Measurements from ENCODE around the gene SULF2. TPM values are rescaled to one million over a fixed set of nuclear protein-coding genes. Genes with fewer than 3 reads are reported as not detected.

The SULF2 gene
- total RNA-seq, 1 experiment from 2014 or later = 13.0 TPM

DNA sequence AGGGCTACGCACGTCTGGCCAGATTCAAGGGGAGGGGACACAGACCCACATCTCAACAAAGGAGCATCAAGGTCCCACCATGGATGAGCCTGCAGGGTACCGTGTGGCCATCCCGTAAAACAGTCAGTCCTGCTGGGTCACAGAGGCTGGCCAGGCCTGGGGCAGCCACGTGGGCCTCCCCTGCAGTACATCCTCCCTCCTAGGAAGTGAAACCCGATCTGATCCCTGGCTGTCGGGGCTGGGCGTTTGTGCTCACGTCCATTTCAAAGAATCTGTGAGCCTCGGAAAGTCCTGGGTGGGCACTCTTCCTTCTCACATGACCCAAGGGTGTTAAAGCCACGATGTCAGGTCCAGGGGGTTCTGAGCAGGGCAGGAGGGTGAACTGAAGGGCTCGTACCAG lies 14.3 kb downstream of the SULF2 start (continued):
- TF ChIP-seq, protein P1, sequence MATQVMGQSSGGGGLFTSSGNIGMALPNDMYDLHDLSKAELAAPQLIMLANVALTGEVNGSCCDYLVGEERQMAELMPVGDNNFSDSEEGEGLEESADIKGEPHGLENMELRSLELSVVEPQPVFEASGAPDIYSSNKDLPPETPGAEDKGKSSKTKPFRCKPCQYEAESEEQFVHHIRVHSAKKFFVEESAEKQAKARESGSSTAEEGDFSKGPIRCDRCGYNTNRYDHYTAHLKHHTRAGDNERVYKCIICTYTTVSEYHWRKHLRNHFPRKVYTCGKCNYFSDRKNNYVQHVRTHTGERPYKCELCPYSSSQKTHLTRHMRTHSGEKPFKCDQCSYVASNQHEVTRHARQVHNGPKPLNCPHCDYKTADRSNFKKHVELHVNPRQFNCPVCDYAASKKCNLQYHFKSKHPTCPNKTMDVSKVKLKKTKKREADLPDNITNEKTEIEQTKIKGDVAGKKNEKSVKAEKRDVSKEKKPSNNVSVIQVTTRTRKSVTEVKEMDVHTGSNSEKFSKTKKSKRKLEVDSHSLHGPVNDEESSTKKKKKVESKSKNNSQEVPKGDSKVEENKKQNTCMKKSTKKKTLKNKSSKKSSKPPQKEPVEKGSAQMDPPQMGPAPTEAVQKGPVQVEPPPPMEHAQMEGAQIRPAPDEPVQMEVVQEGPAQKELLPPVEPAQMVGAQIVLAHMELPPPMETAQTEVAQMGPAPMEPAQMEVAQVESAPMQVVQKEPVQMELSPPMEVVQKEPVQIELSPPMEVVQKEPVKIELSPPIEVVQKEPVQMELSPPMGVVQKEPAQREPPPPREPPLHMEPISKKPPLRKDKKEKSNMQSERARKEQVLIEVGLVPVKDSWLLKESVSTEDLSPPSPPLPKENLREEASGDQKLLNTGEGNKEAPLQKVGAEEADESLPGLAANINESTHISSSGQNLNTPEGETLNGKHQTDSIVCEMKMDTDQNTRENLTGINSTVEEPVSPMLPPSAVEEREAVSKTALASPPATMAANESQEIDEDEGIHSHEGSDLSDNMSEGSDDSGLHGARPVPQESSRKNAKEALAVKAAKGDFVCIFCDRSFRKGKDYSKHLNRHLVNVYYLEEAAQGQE (IDR thresholded peaks at IDR 0.05; ENCODE audit: low read depth) = no peak
- TF ChIP-seq CBX3 (IDR thresholded peaks at IDR 0.05; ENCODE audit: low read depth) (no peak), ZNF274 (IDR thresholded peaks at IDR 0.05; ENCODE audit: low read depth, low read length) (no peak)

DNA sequence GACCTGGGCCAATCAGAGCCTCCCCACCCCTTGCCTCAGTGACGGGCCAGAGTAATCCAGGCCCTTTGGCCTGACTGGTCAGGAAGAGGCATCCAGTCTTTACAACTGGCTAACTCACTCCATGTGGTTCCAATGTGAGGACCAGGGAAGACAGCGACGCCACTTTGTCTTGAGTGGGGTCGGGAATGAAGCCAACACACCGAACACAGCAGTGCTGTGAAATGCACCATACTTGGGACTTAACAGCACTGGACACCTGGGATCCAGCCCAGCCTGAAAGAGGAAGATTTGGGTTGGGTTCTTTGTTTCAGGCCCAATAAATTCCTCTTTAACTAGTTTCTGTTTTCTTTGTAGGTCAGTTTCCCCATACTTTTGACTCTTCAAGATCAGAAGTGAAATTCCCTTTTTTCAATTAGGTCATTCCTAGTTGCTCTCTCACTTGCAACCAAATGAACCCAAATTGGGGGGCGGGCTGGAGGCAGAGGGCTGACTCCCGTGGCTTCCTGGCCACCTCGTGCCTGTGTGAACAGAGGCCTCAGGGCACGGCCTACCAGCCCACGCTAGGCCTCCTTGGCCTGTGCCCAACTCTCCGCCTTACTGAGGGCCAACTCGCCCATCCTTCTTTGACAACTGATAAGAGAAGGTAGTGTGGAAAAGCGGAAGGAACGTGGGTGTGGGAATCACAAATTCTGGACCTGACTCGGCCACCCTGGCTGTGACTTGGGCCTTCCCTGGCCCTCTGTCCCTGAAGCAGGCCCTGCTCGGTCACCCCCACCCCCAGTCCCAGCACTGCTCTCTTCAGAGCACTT lies 17.1 kb downstream of the SULF2 start:
- DNase-seq (ENCODE audit: low read depth, low spot score) (no peak), ATAC-seq (no peak)
- Histone ChIP-seq H4K20me1 (ENCODE audit: insufficient read depth) (no peaks in the 10 kb centered on the region), H3K9ac (ENCODE audit: low read length) (no peak overlapping the region), H3K4me3 (replicated peaks in 1 of 2; ENCODE audit: low read depth in 1 of 2, low read length in 2 of 2) (no peak overlapping the region), H3K79me2 (ENCODE audit: insufficient read depth, low read length) (no peaks in the 10 kb centered on the region), H3K36me3 (ENCODE audit: control insufficient read depth in 1 of 2, insufficient read depth in 2 of 2, low read length in 2 of 2) (no peaks in the 10 kb centered on the region), H2AFZ (ENCODE audit: low read depth, low read length, poor library complexity, severe bottlenecking) (no peak overlapping the region), H3K27me3 (ENCODE audit: insufficient read depth, low read length) (no peaks in the 10 kb centered on the region), H3K4me1 (ENCODE audit: control insufficient read depth in 1 of 2, insufficient read depth in 2 of 2, low read length in 2 of 2) (peaks cover 5 to 16% of the 10 kb centered on the region in 2 experiments; a peak in 3 of 4 replicates), H3K9me2 (ENCODE audit: insufficient read depth) (no peaks in the 10 kb centered on the region), H3K4me2 (ENCODE audit: low read length) (no peak overlapping the region), H3K27ac (ENCODE audit: low read depth, low read length) (no peak overlapping the region), H3K9me3 (ENCODE audit: control insufficient read depth in 1 of 2, insufficient read depth in 1 of 2, low read depth in 1 of 2, low read length in 2 of 2) (peaks cover 0 to 8% of the 10 kb centered on the region in 2 experiments; a peak in 1 of 4 replicates)
- ChIA-PET CTCF (no interaction called here), RAD21 (ENCODE audit: low non-redundant PET in 1 of 2, low total read pairs in 2 of 2, uncharacterized antibody in 2 of 2, unreplicated experiment in 2 of 2) (no interaction called here), POLR2A (no interaction called here)
- TF ChIP-seq ELF1 (IDR thresholded peaks at IDR 0.05; ENCODE audit: borderline replicate concordance, low read depth) (no peak), SRF (IDR thresholded peaks at IDR 0.05; ENCODE audit: low read depth) (no peak), YY1 (IDR thresholded peaks at IDR 0.05; ENCODE audit: extremely low read depth, insufficient replicate concordance, low read depth, low read length) (no peak), ZFX (IDR thresholded peaks at IDR 0.05) (no peak), ZNF274 (IDR thresholded peaks at IDR 0.05; ENCODE audit: low read depth, low read length) (no peak), FOSL1 (IDR thresholded peaks at IDR 0.05; ENCODE audit: low read depth) (no peak), EZH2phosphoT487 (IDR thresholded peaks at IDR 0.05; ENCODE audit: borderline replicate concordance) (no peak), SP1 (IDR thresholded peaks at IDR 0.05; ENCODE audit: low read depth) (no peak), RAD21 (IDR thresholded peaks at IDR 0.05; ENCODE audit: low read depth) (no peak)
- TF ChIP-seq, protein P2, sequence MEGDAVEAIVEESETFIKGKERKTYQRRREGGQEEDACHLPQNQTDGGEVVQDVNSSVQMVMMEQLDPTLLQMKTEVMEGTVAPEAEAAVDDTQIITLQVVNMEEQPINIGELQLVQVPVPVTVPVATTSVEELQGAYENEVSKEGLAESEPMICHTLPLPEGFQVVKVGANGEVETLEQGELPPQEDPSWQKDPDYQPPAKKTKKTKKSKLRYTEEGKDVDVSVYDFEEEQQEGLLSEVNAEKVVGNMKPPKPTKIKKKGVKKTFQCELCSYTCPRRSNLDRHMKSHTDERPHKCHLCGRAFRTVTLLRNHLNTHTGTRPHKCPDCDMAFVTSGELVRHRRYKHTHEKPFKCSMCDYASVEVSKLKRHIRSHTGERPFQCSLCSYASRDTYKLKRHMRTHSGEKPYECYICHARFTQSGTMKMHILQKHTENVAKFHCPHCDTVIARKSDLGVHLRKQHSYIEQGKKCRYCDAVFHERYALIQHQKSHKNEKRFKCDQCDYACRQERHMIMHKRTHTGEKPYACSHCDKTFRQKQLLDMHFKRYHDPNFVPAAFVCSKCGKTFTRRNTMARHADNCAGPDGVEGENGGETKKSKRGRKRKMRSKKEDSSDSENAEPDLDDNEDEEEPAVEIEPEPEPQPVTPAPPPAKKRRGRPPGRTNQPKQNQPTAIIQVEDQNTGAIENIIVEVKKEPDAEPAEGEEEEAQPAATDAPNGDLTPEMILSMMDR (IDR thresholded peaks at IDR 0.05 in 2 of 3, conservative IDR thresholded peaks at IDR 0.05 in 1 of 3; ENCODE audit: borderline replicate concordance in 1 of 3, insufficient read depth in 1 of 3, low read depth in 2 of 3, low read length in 2 of 3) = no peak
- BruUV-seq (replicated peaks) = no TSS peak
- intact Hi-C loops (cut with micrococcal nuclease) = no loop called here
